HCT116 (cell line): ENCODE results near the gene DDI2.

Experiments used
- CEBPB ChIP-seq: IDR thresholded peaks from 2 replicates; pipeline ENCODE4 v1.6.1; 2012; ENCODE audit warnings: low read depth
- CTCF ChIP-seq, 3 experiments: fragments of 200-600 bp in 1 of 3; sonication (generic) in 1 of 3; IDR thresholded peaks in 2 of 3; conservative IDR thresholded peaks in 1 of 3; 2 replicates each; pipeline ENCODE4 v1.5.1; 2012 to 2017; ENCODE audit warnings: low read depth in 2 of 3, low read length in 2 of 3, antibody characterized with exemption in 1 of 3, borderline replicate concordance in 1 of 3, control low read depth in 1 of 3, mild to moderate bottlenecking in 1 of 3, mixed read lengths in 1 of 3, mixed run types in 1 of 3, moderate library complexity in 1 of 3; ENCODE audit not compliant: insufficient read depth in 1 of 3
- EZH2 ChIP-seq: fragments of 200-600 bp; sonication (generic); IDR thresholded peaks from 2 replicates; pipeline ENCODE4 v1.6.1; 2017; ENCODE audit warnings: antibody characterized with exemption, mixed run types
- JUND ChIP-seq: IDR thresholded peaks from 2 replicates; pipeline ENCODE4 v1.6.1; 2012
- POLR2A ChIP-seq: IDR thresholded peaks from 2 replicates; pipeline ENCODE4 v1.7.0; 2011; ENCODE audit warnings: borderline replicate concordance; ENCODE audit not compliant: insufficient read depth, insufficient read length; ENCODE audit errors: extremely low read depth
- POLR2AphosphoS5 ChIP-seq: IDR thresholded peaks from 2 replicates; pipeline ENCODE4 v1.6.1; 2011; ENCODE audit warnings: mild to moderate bottlenecking, low read depth, low read length, moderate library complexity
- SRF ChIP-seq: IDR thresholded peaks from 2 replicates; pipeline ENCODE4 v1.6.1; 2012; ENCODE audit warnings: low read depth
- YY1 ChIP-seq: IDR thresholded peaks from 2 replicates; pipeline ENCODE4 v1.6.1; 2011; ENCODE audit warnings: low read length, low read depth, moderate library complexity, mild to moderate bottlenecking; ENCODE audit not compliant: insufficient replicate concordance; ENCODE audit errors: extremely low read depth
- ZFX ChIP-seq: fragments of 450-650 bp; IDR thresholded peaks from 2 replicates; pipeline ENCODE4 v1.6.1; 2017
- TF ChIP-seq, protein P1 (sequence below): IDR thresholded peaks from 2 replicates; pipeline ENCODE4 v1.6.1; 2011; ENCODE audit warnings: mild to moderate bottlenecking, low read length, moderate library complexity; ENCODE audit not compliant: insufficient replicate concordance; ENCODE audit errors: extremely low read depth
- TF ChIP-seq, protein P2 (sequence below): IDR thresholded peaks from 2 replicates; pipeline ENCODE4 v1.6.1; 2012; ENCODE audit warnings: low read depth

GRCh38 chr1:15639931-15640330 lies 22.7 kb downstream of the DDI2 start:
- no peak for TF ChIP-seq POLR2A
- no peak for TF ChIP-seq CEBPB
- no peak for TF ChIP-seq ZFX
- TF ChIP-seq CTCF (IDR thresholded peaks at IDR 0.05 in 2 of 3, conservative IDR thresholded peaks at IDR 0.05 in 1 of 3; ENCODE audit: borderline replicate concordance in 1 of 3, insufficient read depth in 1 of 3, low read depth in 2 of 3, low read length in 2 of 3) = no peak
- TF ChIP-seq, protein P1, sequence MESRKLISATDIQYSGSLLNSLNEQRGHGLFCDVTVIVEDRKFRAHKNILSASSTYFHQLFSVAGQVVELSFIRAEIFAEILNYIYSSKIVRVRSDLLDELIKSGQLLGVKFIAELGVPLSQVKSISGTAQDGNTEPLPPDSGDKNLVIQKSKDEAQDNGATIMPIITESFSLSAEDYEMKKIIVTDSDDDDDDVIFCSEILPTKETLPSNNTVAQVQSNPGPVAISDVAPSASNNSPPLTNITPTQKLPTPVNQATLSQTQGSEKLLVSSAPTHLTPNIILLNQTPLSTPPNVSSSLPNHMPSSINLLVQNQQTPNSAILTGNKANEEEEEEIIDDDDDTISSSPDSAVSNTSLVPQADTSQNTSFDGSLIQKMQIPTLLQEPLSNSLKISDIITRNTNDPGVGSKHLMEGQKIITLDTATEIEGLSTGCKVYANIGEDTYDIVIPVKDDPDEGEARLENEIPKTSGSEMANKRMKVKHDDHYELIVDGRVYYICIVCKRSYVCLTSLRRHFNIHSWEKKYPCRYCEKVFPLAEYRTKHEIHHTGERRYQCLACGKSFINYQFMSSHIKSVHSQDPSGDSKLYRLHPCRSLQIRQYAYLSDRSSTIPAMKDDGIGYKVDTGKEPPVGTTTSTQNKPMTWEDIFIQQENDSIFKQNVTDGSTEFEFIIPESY = no peak
- TF ChIP-seq, protein P2, sequence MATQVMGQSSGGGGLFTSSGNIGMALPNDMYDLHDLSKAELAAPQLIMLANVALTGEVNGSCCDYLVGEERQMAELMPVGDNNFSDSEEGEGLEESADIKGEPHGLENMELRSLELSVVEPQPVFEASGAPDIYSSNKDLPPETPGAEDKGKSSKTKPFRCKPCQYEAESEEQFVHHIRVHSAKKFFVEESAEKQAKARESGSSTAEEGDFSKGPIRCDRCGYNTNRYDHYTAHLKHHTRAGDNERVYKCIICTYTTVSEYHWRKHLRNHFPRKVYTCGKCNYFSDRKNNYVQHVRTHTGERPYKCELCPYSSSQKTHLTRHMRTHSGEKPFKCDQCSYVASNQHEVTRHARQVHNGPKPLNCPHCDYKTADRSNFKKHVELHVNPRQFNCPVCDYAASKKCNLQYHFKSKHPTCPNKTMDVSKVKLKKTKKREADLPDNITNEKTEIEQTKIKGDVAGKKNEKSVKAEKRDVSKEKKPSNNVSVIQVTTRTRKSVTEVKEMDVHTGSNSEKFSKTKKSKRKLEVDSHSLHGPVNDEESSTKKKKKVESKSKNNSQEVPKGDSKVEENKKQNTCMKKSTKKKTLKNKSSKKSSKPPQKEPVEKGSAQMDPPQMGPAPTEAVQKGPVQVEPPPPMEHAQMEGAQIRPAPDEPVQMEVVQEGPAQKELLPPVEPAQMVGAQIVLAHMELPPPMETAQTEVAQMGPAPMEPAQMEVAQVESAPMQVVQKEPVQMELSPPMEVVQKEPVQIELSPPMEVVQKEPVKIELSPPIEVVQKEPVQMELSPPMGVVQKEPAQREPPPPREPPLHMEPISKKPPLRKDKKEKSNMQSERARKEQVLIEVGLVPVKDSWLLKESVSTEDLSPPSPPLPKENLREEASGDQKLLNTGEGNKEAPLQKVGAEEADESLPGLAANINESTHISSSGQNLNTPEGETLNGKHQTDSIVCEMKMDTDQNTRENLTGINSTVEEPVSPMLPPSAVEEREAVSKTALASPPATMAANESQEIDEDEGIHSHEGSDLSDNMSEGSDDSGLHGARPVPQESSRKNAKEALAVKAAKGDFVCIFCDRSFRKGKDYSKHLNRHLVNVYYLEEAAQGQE = no peak
- TF ChIP-seq YY1 = no peak
- no peak for TF ChIP-seq EZH2
- TF ChIP-seq POLR2AphosphoS5 = no peak
- no peak for TF ChIP-seq JUND
- no peak for TF ChIP-seq SRF
